Endothelial cell of umbilical vein (primary cell): Measurements from ENCODE around the gene CTDSPL. TPM values are rescaled to one million over a fixed set of nuclear protein-coding genes. Genes with fewer than 3 reads are reported as not detected.

Experiments used
- BruUV-seq: library from RNA; stranded (reverse); fragments of 400-500 nt; replicated peaks from 2 replicates; lab custom pipeline; 2021; lab: Mats Ljungman, UMichigan
- CTCF ChIA-PET: fragments of 300-600, 350-600 bp; sonication (Branson Sonifier 250); formaldehyde crosslinking; loops from one replicate; lab custom pipeline; 2021; ENCODE audit warnings: antibody characterized with exemption, inconsistent platforms; lab: Charles Lee
- POLR2A ChIA-PET: fragments of 300-600, 350-600 bp; sonication (Branson Sonifier 250); formaldehyde crosslinking; loops from one replicate; lab custom pipeline; 2021; ENCODE audit warnings: antibody characterized with exemption, inconsistent platforms; lab: Charles Lee
- DNase-seq: peaks from one replicate; pipeline ENCODE4 v3.0.0-alpha.2; 2011; ENCODE audit warnings: low read depth, low spot score
- FAIRE-seq: peaks from 2 replicates; lab custom pipeline; 2011; peaks lifted over from hg19 to GRCh38; lab: Jason Lieb, UNC
- H2AFZ ChIP-seq: 2 replicates; pipeline ENCODE4 v1.6.0; 2012; ENCODE audit warnings: low read depth, low read length, control low read depth, inconsistent platforms
- H3K27ac ChIP-seq: 2 replicates; pipeline ENCODE4 v1.5.1; 2011; ENCODE audit warnings: low read depth, mild to moderate bottlenecking, control low read depth, low read length, moderate library complexity; ENCODE audit not compliant: insufficient read depth
- H3K27me3 ChIP-seq, 2 experiments: 2 replicates each; pipeline versions ENCODE4 v1.6.0 to v1.6.1; 2011; ENCODE audit warnings: low read length in 2 of 2, mixed read lengths in 1 of 2; ENCODE audit not compliant: control insufficient read depth in 2 of 2, insufficient read depth in 2 of 2
- H3K36me3 ChIP-seq, 2 experiments: 2 replicates in 1 of 2; 3 replicates in 1 of 2; pipeline ENCODE4 v1.5.1; 2011; ENCODE audit warnings: low read length in 2 of 2, mild to moderate bottlenecking in 1 of 2, moderate library complexity in 1 of 2; ENCODE audit not compliant: control insufficient read depth in 2 of 2, insufficient read depth in 2 of 2; ENCODE audit errors: extremely low read depth in 1 of 2
- H3K4me1 ChIP-seq: 3 replicates; pipeline ENCODE4 v1.5.1; 2011; ENCODE audit warnings: mild to moderate bottlenecking, low read length; ENCODE audit not compliant: control insufficient read depth, insufficient read depth; ENCODE audit errors: extremely low read depth
- H3K4me2 ChIP-seq: 2 replicates; pipeline ENCODE4 v1.6.1; 2011; ENCODE audit warnings: low read length, control low read depth, mixed read lengths; ENCODE audit not compliant: insufficient read depth
- H3K4me3 ChIP-seq, 3 experiments: fragments of 200-600 bp in 1 of 3; sonication (generic), shearing (Covaris generic) in 1 of 3; replicated peaks in 1 of 3; 2 replicates each; pipeline ENCODE4 v1.5.1; 2011 to 2016; ENCODE audit warnings: control low read depth in 3 of 3, low read length in 3 of 3, mild to moderate bottlenecking in 2 of 3, inconsistent platforms in 1 of 3, low read depth in 1 of 3, moderate library complexity in 1 of 3; ENCODE audit not compliant: insufficient read depth in 1 of 3
- H3K79me2 ChIP-seq: 2 replicates; pipeline ENCODE4 v1.6.0; 2012; ENCODE audit warnings: low read length, inconsistent platforms; ENCODE audit not compliant: control insufficient read depth, insufficient read depth
- H3K9ac ChIP-seq: replicated peaks from 2 replicates; pipeline ENCODE3; 2011; ENCODE audit warnings: low read length, control low read depth; ENCODE audit not compliant: insufficient read depth; ENCODE audit errors: extremely low read depth
- H3K9me1 ChIP-seq: replicated peaks from 3 replicates; pipeline ENCODE4 v1.6.0; 2011; ENCODE audit warnings: mild to moderate bottlenecking, low read length; ENCODE audit not compliant: control insufficient read depth, insufficient read depth; ENCODE audit errors: extremely low read depth
- H3K9me3 ChIP-seq: replicated peaks from 2 replicates; pipeline ENCODE4 v1.5.1; 2012; ENCODE audit warnings: low read length, inconsistent platforms; ENCODE audit not compliant: control insufficient read depth, insufficient read depth
- H4K20me1 ChIP-seq: replicated peaks from 2 replicates; pipeline ENCODE3; 2011; ENCODE audit warnings: mild to moderate bottlenecking, low read length; ENCODE audit not compliant: control insufficient read depth, insufficient read depth; ENCODE audit errors: extremely low read depth
- CTCF ChIP-seq, 2 donors: IDR thresholded peaks; 1 replicate in 1 of 2; 2 replicates in 1 of 2; pipeline ENCODE4 v1.5.1; 2011; ENCODE audit warnings: low read length in 2 of 2, mild to moderate bottlenecking in 2 of 2, moderate library complexity in 2 of 2, control low read depth in 1 of 2, inconsistent platforms in 1 of 2, low read depth in 1 of 2; ENCODE audit not compliant: insufficient read depth in 1 of 2; ENCODE audit errors: extremely low read depth in 1 of 2
- EZH2 ChIP-seq: IDR thresholded peaks from 2 replicates; pipeline ENCODE4 v1.6.1; 2012; ENCODE audit warnings: borderline replicate concordance, low read depth, mild to moderate bottlenecking, moderate library complexity, low read length, inconsistent platforms; ENCODE audit not compliant: severe bottlenecking
- FOS ChIP-seq: IDR thresholded peaks from 2 replicates; pipeline ENCODE4 v1.6.1; 2011; ENCODE audit warnings: mild to moderate bottlenecking, low read length, moderate library complexity, borderline replicate concordance; ENCODE audit not compliant: insufficient read depth
- GATA2 ChIP-seq: IDR thresholded peaks from 2 replicates; pipeline ENCODE4 v1.7.0; 2011; ENCODE audit warnings: low read depth, mild to moderate bottlenecking, moderate library complexity, mixed read lengths, low read length; ENCODE audit not compliant: insufficient read length, insufficient read depth
- JUN ChIP-seq: IDR thresholded peaks from 2 replicates; pipeline ENCODE4 v1.6.1; 2011; ENCODE audit warnings: borderline replicate concordance, low read depth; ENCODE audit not compliant: insufficient read length, insufficient read depth
- MYC ChIP-seq: IDR thresholded peaks from one replicate; pipeline ENCODE4 v1.6.1; 2011; ENCODE audit warnings: mild to moderate bottlenecking, low read depth, low read length
- POLR2A ChIP-seq: IDR thresholded peaks from 2 replicates; pipeline ENCODE4 v1.6.1; 2012; ENCODE audit warnings: low read depth, mild to moderate bottlenecking, control low read depth, low read length
- POLR2AphosphoS5 ChIP-seq: IDR thresholded peaks from 2 replicates; pipeline ENCODE4 v1.6.1; 2012; ENCODE audit warnings: low read depth, mild to moderate bottlenecking, control low read depth, low read length, moderate library complexity; ENCODE audit not compliant: insufficient read depth
- dilution Hi-C: fragments of 300-500 bp; cut with MboI; formaldehyde crosslinking; loops from one replicate; pipeline ENCODE4 v1.15.0; 2019; ENCODE audit warnings: low sequenced_read_pairs; ENCODE audit not compliant: extremely low pct_ligation_motif_present
- intact Hi-C: fragments of 100-400 bp; cut with micrococcal nuclease; formaldehyde crosslinking; loops from one replicate; pipeline ENCODE4 v1.10.0; 2022
- polyA plus RNA-seq, 4 experiments: library from polyadenylated mRNA; depleted of rRNA in 3 of 4; stranded (reverse) in 3 of 4; unstranded in 1 of 4; fragments of >200 nt; gene quantifications; 2 replicates each; pipeline versions ENCODE4 v1.2.1 to v1.2.3, GENCODE V29; 2011 to 2012; ENCODE audit warnings: missing spikeins in 1 of 4
- total RNA-seq: library from RNA; stranded (reverse); gene quantifications from 2 replicates; pipeline ENCODE4 v1.2.3, GENCODE V29; 2021
- TF ChIP-seq, protein P1 (sequence below): IDR thresholded peaks from 2 replicates; pipeline ENCODE4 v1.6.1; 2011; ENCODE audit not compliant: insufficient read depth, insufficient read length

Gene CTDSPL
- total and polyA plus RNA-seq, 2 donors (not counting 3 experiments of a cell fraction or from before 2014, with no cell fraction given): 30.1 to 43.2 TPM

DNA sequence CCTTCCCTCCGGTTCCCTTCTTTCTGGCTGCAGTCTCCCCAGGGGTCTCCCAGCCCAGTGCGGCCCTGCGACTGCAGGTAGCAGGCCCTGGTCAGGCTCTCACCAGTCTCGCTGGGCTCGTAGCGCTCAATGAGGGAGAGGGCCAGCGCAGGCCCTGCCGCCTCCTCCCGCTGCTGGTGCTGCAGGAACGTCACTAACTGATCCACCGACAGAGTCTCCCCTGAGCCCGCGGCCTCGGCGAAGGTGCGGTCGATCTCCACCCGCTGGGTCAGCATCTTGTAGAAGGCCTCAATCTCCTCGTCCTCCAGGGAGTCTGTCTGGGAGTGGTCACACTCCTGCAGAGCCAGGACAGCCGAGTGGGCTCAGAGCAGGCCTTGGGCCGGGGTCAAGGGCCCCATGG is 149.4 kb downstream of the CTDSPL start:
- peaks cover 0 to 6% of the 10 kb centered on the region in 2 experiments for H3K36me3 ChIP-seq
- FAIRE-seq (no peak), DNase-seq (no peak)
- H3K27me3 ChIP-seq: no peaks in the 10 kb centered on the region
- H3K9ac ChIP-seq: no peak overlapping the region
- dilution Hi-C loops (no loop called here), intact Hi-C loops (no loop called here)
- no TSS peak for BruUV-seq
- H3K27ac ChIP-seq: no peak overlapping the region
- no peak overlapping the region for H3K4me2 ChIP-seq
- H3K4me1 ChIP-seq: no peaks in the 10 kb centered on the region
- ChIA-PET POLR2A (no interaction called here), CTCF (interaction anchor here (2.3 kb wide), 1 partner anchor 14 kb away, joined by 7 read pairs; no protein-coding TSS in a partner anchor)
- TF ChIP-seq POLR2A (no peak), JUN (no peak), MYC (no peak), POLR2AphosphoS5 (no peak), CTCF (IDR thresholded peaks at IDR 0.05; ENCODE audit: extremely low read depth in 1 of 2, insufficient read depth in 1 of 2, low read depth in 1 of 2, low read length in 2 of 2) (no peak), EZH2 (no peak), GATA2 (no peak), FOS (no peak)
- TF ChIP-seq, protein P1, sequence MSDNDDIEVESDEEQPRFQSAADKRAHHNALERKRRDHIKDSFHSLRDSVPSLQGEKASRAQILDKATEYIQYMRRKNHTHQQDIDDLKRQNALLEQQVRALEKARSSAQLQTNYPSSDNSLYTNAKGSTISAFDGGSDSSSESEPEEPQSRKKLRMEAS: no peak
- H3K79me2 ChIP-seq: no peaks in the 10 kb centered on the region
- H2AFZ ChIP-seq: no peak overlapping the region
- no peak overlapping the region for H3K4me3 ChIP-seq
- H3K9me3 ChIP-seq: no peaks in the 10 kb centered on the region
- no peaks in the 10 kb centered on the region for H4K20me1 ChIP-seq
- H3K9me1 ChIP-seq: no peaks in the 10 kb centered on the region
